Thoracic aorta (tissue), 2 donors: ENCODE results near the gene SPINK6. TPM values are rescaled to one million over a fixed set of nuclear protein-coding genes. Genes with fewer than 3 reads are reported as not detected.

Source experiments
- ATAC-seq: fragments of 150-250 bp; one replicate; pipeline ENCODE4 v1.8.0; 2017; ENCODE audit warnings: low read depth; ENCODE audit not compliant: insufficient number of reproducible peaks, low FRiP score
- DNase-seq: peaks from one replicate; pipeline ENCODE4 v3.0.0-alpha.2; 2020; ENCODE audit warnings: low spot score
- H3K27ac ChIP-seq, 2 donors: fragments of 200-600 bp; sonication (generic); 1 replicate in 1 of 2; 2 replicates in 1 of 2; pipeline ENCODE4 v1.5.1; 2016; ENCODE audit warnings: mild to moderate bottlenecking in 2 of 2, moderate library complexity in 2 of 2
- H3K27me3 ChIP-seq: fragments of 200-600 bp; sonication (generic); replicated peaks from 2 replicates; pipeline ENCODE4 v1.6.0; 2016; ENCODE audit warnings: mild to moderate bottlenecking; ENCODE audit not compliant: insufficient read depth
- H3K36me3 ChIP-seq: fragments of 200-600 bp; sonication (generic); one replicate; pipeline ENCODE4 v1.5.1; 2016
- H3K4me1 ChIP-seq, 2 donors: fragments of 200-600 bp; sonication (generic); 1 replicate in 1 of 2; 2 replicates in 1 of 2; pipeline versions ENCODE4 v1.5.1 to v1.6.0; 2016; ENCODE audit warnings: low read depth in 2 of 2, mild to moderate bottlenecking in 1 of 2; ENCODE audit not compliant: control insufficient read depth in 1 of 2
- H3K4me3 ChIP-seq: fragments of 200-600 bp; sonication (generic); 2 replicates; pipeline ENCODE4 v1.5.1; 2016; ENCODE audit warnings: mild to moderate bottlenecking
- H3K9me3 ChIP-seq: fragments of 200-600 bp; sonication (generic); 2 replicates; pipeline ENCODE4 v1.5.1; 2016
- total RNA-seq, 2 donors: library from RNA; depleted of rRNA; stranded (reverse); fragments of >200 nt; gene quantifications; one replicate each; pipeline versions ENCODE4 v1.1.0 to v1.2.3, GENCODE V29; 2016
- TF ChIP-seq, protein P1 (sequence below): fragments of 200-600 bp; sonication (generic); IDR thresholded peaks from one replicate; pipeline ENCODE4 v1.5.1; 2019; ENCODE audit warnings: antibody characterized with exemption

Gene SPINK6, protein sequence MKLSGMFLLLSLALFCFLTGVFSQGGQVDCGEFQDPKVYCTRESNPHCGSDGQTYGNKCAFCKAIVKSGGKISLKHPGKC
- not detected for total RNA-seq

DNA sequence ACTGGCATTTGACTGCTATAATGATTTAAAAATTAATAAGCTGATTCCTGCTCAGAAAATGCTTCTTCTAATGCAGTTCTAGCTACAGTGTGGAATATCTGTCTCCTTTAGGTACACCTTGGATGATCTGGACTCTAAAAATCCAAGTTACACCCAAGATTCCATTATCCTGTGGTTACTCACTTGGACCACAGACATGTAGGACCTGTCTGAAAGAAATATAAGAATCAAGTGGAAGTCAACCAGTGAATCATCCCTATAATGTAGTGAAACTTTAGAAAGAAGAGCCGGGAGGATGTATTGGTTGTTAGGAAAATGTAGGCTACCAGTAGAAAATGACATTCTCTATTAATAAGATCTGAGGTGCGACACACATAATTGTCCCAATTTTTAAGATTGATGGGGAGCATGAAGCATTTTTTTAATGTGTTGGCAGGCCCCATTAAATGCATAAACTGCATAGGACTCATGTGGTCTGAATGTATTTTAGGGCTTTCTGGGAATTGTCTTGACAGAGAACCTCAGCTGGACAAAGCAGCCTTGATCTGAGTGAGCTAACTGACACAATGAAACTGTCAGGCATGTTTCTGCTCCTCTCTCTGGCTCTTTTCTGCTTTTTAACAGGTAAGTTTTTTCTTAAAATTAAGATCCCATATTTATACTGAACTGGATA lies at the start of gene SPINK6:
TSS of gene SPINK6 (plus strand) at position 512 of the 673 bp plus-strand sequence. CDS start at position 567, 55 bp downstream.
- Histone ChIP-seq H3K27ac (no peak within 1 kb of the TSS), H3K4me1 (no peaks in the 10 kb centered on the region), H3K9me3 (no peaks in the 10 kb centered on the region), H3K27me3 (no peaks in the 10 kb centered on the region), H3K36me3 (no peaks in the 10 kb centered on the region), H3K4me3 (no peak within 1 kb of the TSS)
- ATAC-seq (no peak), DNase-seq (no peak)
- TF ChIP-seq, protein P1, sequence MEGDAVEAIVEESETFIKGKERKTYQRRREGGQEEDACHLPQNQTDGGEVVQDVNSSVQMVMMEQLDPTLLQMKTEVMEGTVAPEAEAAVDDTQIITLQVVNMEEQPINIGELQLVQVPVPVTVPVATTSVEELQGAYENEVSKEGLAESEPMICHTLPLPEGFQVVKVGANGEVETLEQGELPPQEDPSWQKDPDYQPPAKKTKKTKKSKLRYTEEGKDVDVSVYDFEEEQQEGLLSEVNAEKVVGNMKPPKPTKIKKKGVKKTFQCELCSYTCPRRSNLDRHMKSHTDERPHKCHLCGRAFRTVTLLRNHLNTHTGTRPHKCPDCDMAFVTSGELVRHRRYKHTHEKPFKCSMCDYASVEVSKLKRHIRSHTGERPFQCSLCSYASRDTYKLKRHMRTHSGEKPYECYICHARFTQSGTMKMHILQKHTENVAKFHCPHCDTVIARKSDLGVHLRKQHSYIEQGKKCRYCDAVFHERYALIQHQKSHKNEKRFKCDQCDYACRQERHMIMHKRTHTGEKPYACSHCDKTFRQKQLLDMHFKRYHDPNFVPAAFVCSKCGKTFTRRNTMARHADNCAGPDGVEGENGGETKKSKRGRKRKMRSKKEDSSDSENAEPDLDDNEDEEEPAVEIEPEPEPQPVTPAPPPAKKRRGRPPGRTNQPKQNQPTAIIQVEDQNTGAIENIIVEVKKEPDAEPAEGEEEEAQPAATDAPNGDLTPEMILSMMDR = no peak

DNA sequence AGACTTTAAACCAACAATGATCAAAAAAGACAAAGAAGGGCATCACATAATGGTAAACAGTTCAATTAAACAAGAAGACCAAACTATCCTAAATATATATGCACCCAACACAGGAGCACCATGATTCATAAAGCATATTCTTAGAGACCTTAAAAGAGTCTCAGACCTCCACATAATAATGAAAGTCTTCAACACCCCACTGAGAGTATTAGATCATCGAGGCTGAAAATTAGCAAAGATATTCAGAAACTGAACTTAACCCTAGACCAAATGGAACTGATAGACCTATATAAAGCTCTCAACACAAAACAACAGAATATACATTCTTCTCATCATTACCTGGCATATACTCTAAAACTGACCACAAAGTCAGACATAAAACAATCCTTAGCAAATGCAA lies 46.2 kb upstream of the SPINK6 start:
- H3K4me3 ChIP-seq = no peak overlapping the region
- no peaks in the 10 kb centered on the region for H3K27me3 ChIP-seq
- TF ChIP-seq, protein P1 = no peak
- H3K36me3 ChIP-seq = no peaks in the 10 kb centered on the region
- no peaks in the 10 kb centered on the region for H3K4me1 ChIP-seq
- no peaks in the 10 kb centered on the region for H3K9me3 ChIP-seq
- DNase-seq (no peak), ATAC-seq (no peak)
- no peak overlapping the region for H3K27ac ChIP-seq

DNA sequence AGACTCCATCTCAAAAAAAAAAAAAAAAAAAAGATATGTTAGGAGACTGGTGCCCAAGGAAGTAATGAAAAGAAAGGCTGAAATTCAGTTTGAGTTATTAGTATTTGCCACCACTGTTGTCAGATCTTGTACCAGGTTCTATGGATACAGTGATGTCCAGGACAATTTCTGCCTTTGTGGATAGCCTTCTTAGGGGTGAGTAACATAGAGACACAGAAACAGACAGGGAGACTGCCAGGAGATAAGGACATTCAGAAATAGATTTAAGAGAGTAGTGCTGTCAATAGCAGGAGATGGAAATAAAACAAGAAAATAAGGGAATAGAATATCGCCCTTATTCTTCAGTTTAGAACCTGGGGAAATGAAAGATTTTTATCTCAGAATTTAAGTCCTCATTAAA lies 40.8 kb upstream of the SPINK6 start:
- Histone ChIP-seq H3K4me3 (no peak overlapping the region), H3K4me1 (no peaks in the 10 kb centered on the region), H3K9me3 (no peaks in the 10 kb centered on the region), H3K27me3 (no peaks in the 10 kb centered on the region), H3K27ac (no peak overlapping the region), H3K36me3 (no peaks in the 10 kb centered on the region)
- no peak for DNase-seq
- TF ChIP-seq, protein P1 = no peak
- no peak for ATAC-seq

DNA sequence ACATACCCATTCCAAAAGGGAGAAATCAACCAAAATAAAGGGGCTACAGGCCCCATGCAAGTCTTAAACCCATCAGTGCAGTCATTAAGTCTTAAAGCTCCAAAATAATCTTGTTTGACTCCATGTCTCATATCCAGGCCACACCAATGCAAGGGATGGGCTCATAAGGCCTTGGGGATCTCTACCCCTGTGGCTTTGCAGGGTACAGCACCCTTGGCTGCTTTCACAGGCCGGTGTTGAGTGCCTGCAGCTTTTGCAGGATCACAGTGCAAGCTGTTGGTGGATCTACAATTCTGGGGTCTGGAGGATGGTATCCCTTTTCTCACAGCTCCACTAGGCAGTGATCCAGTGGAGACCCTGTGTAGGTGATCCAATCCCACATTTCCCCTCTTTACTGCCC lies 39.5 kb upstream of the SPINK6 start:
- TF ChIP-seq, protein P1 = no peak
- Histone ChIP-seq H3K27me3 (no peaks in the 10 kb centered on the region), H3K4me3 (no peak overlapping the region), H3K27ac (no peak overlapping the region), H3K4me1 (no peaks in the 10 kb centered on the region), H3K36me3 (no peaks in the 10 kb centered on the region), H3K9me3 (no peaks in the 10 kb centered on the region)
- ATAC-seq (no peak), DNase-seq (no peak)

DNA sequence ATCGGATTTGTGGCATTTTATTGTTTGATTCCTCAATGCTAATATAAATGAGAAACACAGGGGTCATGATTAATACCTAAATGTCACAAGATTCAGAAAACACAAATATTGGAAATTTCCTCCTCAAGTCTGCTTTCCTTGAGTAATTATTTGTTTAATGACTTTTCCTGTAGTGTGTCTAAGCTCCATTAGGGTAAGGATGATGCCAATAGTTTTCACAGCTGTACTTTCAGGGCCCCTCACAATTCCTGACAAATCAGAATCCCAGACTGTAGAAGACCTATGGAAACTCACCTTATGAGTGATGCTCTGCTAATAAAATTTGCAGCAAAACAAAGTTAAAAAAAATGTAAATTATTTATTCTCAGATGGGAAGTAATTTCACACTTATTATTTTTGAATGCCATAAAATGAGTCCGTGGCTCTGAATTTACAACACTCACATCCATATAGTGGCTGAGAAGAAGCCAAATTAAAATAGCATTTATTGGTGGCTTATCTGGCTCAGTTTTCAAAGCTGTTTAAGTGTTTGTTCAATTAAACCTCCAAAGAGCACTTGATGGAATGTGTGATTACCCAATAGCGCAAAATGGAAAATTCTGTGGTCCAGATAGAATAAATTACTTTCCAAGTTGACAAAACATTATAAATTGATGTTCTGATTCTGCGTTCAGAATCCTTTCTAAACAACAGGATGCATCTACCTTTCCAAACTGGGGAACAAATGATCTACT lies 36.1 kb upstream of the SPINK6 start:
- Histone ChIP-seq H3K4me1 (no peaks in the 10 kb centered on the region), H3K4me3 (no peak overlapping the region)
- ATAC-seq = no peak

More for the DNA sequence above, 36.1 kb upstream of the SPINK6 start:
- Histone ChIP-seq H3K27me3 (no peaks in the 10 kb centered on the region), H3K9me3 (no peaks in the 10 kb centered on the region), H3K27ac (no peak overlapping the region), H3K36me3 (no peaks in the 10 kb centered on the region)
- TF ChIP-seq, protein P1 = no peak
- DNase-seq = no peak
